Limb (tissue), 2 donors: ENCODE data around the gene STAT1.
"Not testable (repeated sequence)": the region's sequence is repeated elsewhere in the genome, so short reads cannot be mapped to it uniquely, and the experiment has no call there.

Experiments
- DNase-seq, 2 donors: peaks; one replicate each; pipeline ENCODE4 v3.0.0-alpha.2; 2016; ENCODE audit errors: extremely low spot score in 2 of 2

The STAT1 gene

DNA sequence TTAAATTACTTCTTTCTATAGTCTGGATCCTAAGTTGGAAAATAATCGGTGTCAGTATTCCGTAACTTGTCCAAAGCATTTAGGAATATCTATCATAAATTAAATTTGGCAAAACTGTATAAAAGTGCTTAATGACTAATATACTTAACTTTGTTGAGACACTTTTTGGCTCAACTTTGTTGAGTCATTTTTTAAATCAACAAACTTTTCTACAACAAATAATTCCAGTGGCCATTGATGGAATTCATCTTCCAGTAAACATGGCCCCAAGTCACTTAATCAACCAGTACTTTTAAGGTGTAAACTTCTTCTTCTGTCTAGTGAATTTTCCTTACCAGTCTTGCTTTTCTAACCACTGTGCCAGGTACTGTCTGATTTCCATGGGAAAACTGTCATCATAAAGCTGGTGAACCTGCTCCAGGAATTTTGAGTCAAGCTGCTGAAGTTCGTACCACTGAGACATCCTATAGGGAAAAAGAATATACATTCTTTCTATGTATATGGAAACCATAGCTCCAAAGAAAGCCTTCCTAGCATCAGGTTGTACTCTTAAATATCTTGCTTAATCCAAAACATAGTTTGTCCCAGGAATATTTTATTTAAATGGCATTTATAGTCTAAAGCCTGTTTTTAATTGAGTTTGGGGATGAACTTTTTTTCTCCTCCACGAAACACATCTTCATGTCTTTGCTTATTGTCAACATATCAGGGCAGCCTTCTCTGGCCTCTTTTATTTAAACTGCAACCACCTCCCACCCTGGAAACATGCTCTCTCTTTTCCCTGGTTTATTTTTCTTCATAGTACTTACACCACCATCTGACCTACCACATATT is 4.2 kb downstream of the STAT1 start:
- no peak for DNase-seq

DNA sequence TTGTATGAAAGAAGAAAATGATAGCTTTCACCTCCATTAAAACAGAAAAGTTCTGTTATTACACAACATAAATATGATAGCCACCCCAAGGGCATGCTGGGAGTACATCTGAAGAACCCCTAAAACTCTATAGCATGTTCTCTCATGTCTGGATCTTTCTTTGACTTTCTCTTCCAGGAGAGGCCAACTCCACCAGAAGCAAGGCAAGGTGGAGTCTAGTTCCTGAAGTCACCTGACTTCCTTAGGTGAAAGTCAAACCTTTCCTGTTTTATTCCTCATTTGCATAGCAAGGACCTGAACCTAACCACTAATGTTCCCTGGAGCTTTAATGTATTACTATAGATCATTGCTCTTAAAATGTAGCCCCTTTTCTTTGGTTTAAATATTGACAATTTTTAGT is 5.7 kb downstream of the STAT1 start:
- no peak for DNase-seq

DNA sequence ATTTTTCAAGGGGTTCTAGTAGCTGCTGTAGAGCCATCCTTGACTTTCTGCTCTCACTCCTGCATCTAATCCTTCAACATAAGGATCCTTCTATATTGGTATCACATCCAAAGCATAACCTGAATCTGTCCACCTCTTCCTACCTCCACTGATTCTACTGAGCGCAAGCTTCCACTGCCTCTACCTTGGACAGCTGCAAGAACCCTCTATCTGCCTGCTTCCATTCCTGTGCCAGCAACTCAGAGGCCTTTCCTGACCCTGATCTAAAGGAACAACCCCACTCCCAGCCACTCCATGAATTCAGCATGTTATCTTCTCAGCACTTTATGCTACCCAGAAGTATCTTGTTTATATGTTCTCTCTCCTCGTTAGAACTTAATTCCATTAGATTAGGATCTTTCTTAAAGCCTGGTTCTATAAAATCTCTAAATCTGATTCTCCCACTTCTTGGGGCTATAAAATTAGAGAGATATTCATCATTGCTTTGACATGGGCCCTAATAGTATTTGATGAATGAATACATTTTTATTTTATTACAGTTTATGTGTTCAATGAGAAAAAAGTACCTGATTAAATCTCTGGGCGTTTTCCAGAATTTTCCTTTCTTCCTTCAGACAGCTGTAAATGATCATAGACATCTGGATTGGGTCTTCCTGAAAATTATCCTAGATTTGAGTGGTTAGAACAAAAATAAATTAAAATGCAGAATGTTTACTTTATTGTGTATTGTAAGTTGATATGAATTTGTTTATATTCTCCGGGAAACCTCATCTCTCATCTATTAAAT is 6.8 kb downstream of the STAT1 start:
- no peak for DNase-seq

DNA sequence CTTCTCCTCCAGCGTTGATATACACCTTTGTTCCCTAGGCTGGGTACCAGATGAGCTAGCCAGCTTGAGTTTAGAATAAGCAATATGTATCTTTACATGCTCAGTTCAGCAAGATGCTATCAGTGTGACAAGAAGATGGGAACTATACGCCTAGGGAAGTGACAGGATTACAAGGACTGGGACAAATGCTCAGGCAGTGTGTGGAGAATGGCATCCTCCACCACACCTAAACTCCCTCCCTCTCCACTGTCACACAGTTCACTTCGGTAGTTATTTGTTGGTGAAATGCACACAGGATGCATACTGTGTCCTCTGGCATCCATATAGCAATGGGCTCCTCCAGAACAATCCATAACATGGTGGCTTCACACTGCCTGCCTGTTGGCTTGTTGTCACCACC is 7.7 kb downstream of the STAT1 start:
- DNase-seq: no peak

DNA sequence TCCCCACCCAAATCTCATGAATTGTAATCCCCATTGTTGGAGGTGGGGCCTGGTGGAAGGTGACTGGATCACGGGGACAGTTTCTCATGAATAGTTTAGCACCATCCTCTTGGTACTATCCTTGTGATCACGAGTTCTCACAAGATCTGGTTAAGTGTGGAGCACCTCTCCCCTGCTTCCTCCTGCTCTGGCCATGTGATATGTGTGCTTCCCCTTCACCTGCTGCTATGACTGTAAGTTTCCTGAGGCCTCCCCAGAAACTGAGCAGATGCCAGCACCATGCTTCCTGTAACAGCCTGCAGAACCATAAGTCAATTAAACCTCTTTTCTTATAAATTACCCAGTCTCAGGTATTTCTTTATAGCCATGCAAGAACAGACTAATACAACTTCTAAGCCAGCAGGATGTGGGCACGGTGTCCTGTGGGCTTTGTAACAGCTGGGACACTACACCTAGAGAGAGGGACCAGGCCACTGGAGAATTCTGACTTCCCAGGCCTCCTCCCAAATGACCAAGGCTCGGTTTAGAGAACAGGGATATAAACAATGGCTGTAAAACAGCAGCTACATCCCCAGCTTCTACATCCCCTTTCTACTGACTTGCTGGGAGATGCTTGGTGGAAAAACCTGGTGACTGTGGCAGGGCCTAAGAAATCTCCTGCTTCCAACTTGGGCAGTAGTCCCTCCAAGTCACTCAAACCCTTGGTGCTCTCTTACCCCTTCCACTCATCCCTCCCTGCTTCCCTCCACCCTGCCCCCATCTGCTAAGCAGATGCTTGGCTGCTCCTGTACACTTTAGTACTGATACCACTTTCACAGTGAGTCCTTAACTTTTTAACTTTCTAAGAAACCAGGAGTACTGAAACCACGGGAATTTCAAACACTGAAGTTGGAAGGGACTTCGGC is 10.3 kb downstream of the STAT1 start:
- no peak for DNase-seq

DNA sequence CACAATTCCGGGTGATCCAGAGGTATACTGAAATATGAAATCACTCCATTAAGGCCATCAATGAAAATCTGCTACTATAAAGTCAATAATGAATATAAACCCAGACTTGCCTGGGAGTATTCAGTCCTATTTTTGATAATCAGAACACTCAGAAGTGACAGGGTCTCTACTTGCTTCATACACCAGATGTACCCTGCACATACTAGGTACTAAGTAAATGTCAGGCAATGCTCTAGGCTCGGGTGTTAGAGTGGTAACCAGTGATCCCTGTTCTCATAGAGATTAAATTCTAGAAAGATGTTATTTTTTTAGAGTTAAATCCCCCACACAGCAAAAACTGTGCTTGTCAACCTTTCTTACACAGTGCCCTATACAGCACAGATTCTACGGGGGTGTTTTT is 12.3 kb downstream of the STAT1 start:
- no peak for DNase-seq

DNA sequence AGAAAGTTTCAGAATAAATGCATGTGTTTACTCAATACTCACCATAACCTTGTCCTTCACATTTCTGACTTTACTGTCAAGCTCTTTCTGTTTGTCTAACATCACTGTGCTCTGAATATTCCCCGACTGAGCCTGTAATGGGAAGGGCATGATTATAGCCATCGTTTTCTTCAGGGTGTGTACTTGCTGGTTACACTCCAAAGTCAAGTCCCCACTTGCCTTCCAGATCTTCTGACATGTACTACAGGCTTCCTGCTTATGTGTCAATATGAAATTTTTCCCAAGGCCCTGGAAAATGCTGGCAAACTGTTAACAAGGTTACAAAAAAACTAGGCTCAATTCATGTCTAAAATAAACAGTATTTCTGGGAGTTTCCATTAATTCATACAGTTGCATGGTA is 12.9 kb downstream of the STAT1 start:
- no peak for DNase-seq

DNA sequence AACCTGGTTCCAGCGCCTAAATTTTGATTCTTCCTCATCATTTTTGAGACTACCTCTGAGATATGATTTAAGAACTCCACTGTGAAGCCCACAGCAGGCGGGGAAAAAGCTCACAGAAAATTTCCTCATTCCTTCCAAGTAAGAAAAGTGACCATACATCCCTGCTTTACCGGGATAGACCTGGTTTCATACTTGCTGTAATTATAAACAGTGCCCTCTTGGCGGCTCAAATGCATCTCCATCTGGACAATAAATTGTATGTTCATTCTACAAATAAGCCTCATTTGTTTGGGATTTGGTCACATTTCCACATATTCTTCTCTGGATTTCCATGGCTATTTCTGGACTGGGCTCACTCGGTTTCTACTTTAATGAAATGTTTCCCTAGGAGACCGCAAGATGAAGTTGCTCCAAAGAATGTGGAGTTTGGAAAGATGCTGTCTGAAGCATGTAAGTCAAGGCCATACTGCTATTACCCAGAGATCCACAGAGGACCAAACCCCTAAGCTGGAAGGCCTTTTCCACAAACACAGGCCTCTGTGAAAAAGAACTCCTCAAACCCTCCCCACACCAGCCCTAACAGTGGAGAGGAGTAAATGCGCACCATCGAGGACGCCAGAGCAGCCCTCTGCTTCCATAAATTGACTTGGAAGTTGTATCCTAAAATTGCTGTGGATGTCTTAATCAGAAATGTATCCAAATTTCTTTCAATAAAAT is 13.9 kb downstream of the STAT1 start:
- DNase-seq: no peak

DNA sequence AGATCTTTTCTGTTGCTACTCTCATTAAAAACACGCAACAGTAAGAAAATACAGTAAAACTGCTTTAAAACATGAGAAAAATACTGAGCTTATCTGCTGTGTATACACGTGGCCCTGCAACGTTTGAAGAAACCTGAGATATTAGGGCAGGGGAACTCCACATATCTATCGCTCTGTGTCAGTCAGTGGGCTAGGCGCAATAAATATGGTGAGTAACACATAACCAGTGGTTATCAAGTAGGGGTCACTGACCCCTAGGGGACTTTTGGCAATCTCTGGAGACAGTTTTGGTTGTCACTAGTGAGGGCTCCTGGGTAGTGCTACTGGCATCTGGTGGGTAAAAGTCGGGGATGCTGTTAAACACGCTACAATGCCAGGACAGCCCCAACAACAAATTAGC is 14.9 kb downstream of the STAT1 start:
- no peak for DNase-seq

DNA sequence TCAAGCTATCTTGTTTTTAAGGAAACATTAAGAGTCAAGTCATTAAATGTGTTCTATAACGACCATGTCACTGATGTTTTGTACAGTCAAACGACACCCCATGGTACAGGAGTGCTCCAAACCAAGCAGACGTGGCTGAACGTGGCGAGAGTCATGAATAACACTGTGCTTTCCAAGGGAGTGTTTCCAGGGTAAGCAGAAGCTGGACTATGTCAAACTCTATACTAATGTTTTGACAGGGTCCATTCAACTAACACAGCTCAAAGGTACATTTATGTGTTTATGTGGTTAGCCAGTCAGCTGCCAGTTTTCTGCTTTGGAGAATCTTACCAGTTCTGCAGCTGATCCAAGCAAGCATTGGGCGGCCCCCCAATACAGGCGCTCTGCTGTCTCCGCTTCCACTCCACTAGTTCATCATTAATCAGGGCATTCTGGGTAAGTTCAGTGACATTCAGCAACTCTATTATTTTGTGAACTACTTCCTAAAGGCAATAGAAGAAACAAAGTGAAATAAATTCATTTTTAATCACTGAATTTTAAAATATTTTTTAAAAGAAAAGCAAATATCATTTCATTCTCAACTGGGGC is 16.4 kb downstream of the STAT1 start:
- no peak for DNase-seq

DNA sequence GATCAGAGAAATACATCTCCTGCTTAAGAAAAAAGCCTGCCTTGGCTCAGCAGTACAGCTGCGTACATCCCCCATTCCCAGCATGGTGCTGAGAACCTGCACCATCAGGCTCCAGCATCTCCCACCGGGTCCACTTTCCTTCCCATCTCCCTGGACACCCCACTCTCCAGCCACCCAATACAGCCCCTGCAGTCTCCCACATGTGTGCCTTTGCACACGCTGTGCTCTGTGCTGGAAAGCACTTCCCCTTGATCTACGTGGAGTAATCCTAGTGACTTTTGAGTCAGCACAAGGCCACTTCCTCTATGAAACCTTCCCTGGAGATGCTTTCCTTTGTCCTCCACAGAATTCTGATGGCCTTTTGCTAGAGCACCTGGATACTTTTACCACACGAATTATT is 17.0 kb downstream of the STAT1 start:
- no peak for DNase-seq

DNA sequence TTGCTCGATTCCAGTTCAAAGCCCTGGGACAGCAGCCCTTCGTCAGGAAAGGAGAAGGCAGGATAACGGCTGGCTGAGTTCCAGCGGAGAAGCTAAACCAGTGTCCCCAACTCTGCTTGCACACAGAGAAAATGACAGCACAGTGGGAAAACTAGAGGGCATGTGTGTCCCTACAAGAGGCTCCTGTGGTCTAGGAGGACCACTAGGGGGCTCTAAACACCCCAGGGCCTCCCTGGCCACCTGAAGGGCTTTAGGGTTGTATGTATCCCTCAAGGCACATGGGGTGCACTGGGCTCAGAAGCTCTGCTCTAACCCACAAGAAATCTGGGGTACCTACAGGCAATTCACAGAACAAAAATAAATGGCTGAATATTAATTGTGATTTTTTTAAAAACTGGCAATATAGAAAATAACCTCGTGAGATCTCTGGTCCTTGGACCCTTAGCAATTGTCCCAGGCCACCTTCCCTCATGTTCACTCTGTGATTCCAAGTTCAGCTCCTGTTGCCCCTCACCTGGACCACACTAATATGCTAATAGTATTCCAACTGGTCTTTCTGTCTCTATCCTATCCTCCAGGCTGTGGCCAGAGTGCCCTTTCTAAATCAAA is 17.5 kb downstream of the STAT1 start:
- no peak for DNase-seq

DNA sequence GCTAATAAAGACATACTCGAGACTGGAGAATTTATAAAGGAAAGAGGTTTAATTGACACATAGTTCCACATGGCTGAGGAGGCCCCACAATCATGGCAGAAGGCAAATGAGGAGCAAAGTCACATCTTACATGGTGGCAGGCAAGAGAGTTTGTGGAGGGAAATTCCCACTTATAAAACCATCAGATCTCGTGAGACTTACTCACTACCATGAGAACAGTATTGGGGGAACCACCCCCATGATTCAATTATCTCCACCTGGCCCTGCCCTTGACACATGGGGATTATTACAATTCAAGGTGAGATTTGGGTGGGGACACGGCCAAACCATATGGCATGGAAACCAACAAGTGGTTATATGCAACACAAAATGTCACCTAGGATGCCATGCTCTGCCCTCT is 18.7 kb downstream of the STAT1 start:
- DNase-seq: not testable (repeated sequence)

DNA sequence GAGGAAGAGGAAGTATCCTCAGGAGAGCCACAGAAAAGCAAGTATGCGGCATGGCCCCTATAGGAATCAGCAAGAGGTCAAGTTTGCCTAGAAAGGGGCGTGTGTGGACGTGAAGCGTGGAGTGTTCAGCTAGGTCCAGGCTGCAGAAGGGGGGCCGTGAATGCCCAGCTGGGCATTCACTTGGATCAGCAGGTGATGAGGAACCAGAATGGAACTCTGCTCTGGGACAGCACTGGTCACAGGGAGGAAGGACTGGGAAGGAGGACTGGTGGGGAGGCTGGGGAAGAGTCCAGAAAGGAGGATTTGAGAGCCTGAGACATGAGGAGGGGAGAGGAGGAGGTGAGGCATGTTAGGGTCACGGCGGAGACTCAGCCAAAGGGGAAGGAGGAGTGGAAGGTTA is 19.8 kb downstream of the STAT1 start:
- DNase-seq: no peak

DNA sequence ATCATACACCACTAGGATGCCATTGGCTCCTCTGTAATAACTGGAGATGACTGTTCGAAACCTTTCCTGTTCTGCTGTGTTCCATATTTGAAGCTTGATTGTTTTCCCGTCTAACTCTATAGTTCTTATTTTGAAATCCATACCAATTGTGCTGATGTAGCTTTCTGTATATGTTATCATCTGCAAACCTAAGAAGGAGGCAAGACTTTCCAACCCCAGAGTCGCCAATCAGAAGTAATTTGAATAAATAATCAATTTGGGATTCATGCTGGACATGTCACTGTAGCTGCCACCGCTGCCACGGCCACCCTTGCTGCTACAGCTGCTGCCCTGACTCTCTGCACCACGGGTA is 20.7 kb downstream of the STAT1 start:
- DNase-seq: no peak

DNA sequence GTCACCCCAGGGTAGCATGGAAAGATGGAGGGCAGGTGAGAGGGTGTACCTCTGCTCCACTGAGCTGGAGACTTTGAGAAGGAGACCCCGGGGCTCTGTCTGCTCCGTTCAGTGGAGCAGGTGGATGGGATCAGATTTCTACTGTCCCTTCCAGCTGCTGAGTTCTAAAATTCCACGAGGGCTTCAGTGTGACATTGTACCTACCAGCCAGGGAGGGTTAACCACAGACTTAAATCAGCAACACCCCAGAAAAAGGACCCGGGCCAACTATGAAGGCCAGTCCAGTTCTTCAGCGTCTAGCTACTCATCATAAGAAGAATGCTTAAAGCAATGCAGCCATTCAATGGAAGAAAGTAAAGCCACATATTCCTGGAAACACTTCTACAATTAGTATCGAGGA is 23.8 kb downstream of the STAT1 start:
- DNase-seq: no peak

DNA sequence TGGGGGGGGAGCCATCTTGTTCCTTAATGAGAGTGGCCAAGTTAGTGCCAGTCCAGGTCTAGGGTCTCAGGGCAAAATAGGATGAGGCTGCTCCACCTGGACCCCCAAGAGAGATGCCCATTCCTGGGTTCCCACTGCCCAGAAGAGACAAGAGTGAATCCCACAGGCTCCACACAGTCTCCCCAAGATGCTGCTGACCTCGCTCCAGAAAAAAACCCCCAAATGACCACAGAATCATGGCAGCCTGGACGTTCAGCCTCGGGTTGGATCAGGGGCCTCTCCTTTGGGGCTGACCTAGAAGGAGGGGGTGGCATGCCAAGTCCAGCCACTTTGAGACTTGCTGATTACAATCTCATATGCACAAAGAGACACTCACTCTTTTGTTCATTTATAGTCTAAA is 25.1 kb downstream of the STAT1 start:
- DNase-seq: no peak

DNA sequence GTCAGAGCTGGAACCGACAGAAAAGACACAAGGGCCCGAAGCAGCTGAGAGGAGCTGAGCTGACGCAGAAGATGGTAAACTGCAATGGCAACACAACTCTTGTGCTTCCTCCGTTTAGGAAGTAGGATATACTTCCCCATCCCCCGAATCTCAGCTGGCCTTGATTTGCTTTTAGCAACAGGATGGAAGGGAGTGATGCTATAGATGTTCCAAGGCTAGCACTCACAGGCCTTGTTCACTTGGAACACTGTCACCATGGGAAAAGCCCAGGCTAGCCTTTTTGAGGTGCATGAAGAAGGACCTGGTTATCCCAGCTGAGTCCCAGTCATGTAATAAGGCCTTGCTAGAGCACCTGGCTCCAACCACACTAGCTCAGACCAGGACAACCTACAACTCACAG is 26.0 kb downstream of the STAT1 start:
- DNase-seq: no peak

DNA sequence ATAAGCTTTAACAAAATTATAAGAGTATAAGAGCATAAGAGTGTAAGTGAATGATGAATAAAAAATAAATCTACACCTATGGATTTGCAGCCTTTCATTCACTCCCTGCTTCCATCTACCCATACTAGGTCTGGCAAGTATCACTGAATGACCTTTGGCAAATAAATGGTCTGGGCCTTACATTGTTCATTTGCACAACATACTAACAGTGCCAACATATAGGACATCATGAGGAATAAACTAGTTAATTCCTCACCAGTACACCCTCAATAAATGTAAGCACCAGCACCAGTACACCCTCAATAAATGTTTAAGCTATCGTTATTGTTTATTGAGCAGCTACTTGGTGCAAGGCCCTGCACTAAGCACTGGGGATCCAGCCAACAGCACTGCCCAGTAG is 26.9 kb downstream of the STAT1 start:
- DNase-seq: no peak

DNA sequence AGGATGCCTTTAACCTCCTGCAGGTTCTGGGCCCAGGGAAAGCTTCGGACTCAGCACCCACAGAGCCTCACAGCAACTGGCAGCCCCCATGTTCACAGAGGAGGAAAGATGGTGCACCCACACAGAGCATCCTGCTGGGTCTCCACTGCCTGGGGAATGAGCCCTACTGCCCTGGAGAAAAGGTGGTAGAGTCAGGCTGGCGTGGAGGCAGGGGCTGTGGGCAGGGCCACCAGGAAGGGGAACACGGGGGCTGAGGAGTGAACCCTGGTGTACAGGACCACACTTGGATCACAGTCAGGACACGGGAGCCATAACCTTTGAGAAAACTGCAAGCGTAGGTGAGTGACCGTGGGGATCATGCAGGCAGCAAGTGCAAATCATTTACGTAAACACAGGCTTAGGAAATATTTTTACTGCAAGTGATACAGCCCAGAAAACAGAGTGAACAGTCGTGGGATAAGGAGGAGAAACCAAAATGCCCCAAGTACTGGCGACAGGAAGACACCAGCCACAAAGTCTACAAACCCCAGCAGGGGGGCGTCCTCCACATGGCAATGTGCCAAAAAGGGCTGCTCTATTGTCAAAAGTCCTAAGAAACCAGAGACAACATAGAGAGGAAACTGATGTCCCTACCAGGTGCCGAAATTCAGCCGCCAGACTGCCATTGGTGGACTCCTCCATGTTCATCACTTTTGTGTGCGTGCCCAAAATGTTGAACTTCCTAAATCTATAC is 27.6 kb downstream of the STAT1 start:
- DNase-seq: no peak
